H9 (cell line): Measurements from ENCODE around the gene VIT. TPM values are rescaled to one million over a fixed set of nuclear protein-coding genes. Genes with fewer than 3 reads are reported as not detected.

ENCODE experiments used
- DNase-seq: peaks from one replicate; pipeline ENCODE4 v3.0.0-alpha.2; 2017
- H2AFZ ChIP-seq: one replicate; pipeline ENCODE4 v1.6.1; 2013; ENCODE audit warnings: mild to moderate bottlenecking, low read length, control low read depth, moderate library complexity
- H2AK5ac ChIP-seq: 2 replicates; pipeline ENCODE4 v1.6.1; 2013; ENCODE audit warnings: low read length, control low read depth, mixed read lengths; ENCODE audit not compliant: insufficient read length
- H2BK120ac ChIP-seq: one replicate; pipeline ENCODE4 v1.6.1; 2013; ENCODE audit warnings: low read depth, mild to moderate bottlenecking, low read length, control low read depth, inconsistent platforms; ENCODE audit not compliant: poor library complexity, severe bottlenecking
- H2BK12ac ChIP-seq: 2 replicates; pipeline ENCODE4 v1.6.1; 2013; ENCODE audit warnings: low read length, control low read depth, mixed read lengths, low read depth; ENCODE audit not compliant: insufficient read length
- H2BK15ac ChIP-seq: 2 replicates; pipeline ENCODE4 v1.6.1; 2013; ENCODE audit warnings: low read depth, low read length, control low read depth
- H2BK20ac ChIP-seq: one replicate; pipeline ENCODE4 v1.6.1; 2013; ENCODE audit warnings: low read depth, mild to moderate bottlenecking, low read length, control low read depth, inconsistent platforms; ENCODE audit not compliant: poor library complexity, severe bottlenecking
- H2BK5ac ChIP-seq: 2 replicates; pipeline ENCODE4 v1.6.1; 2013; ENCODE audit warnings: low read length, control low read depth, mixed read lengths; ENCODE audit not compliant: insufficient read length
- H3K14ac ChIP-seq: 2 replicates; pipeline ENCODE4 v1.6.1; 2013; ENCODE audit warnings: low read length, control low read depth; ENCODE audit not compliant: insufficient read depth
- H3K18ac ChIP-seq: 2 replicates; pipeline ENCODE4 v1.6.1; 2013; ENCODE audit warnings: low read depth, mild to moderate bottlenecking, mixed read lengths, low read length, control low read depth; ENCODE audit not compliant: insufficient read length
- H3K23ac ChIP-seq: 2 replicates; pipeline ENCODE4 v1.6.1; 2013; ENCODE audit warnings: low read length, control low read depth, mixed read lengths, low read depth; ENCODE audit not compliant: insufficient read length
- H3K23me2 ChIP-seq: 2 replicates; pipeline ENCODE4 v1.6.1; 2013; ENCODE audit warnings: low read depth, mild to moderate bottlenecking, mixed read lengths, low read length, control low read depth; ENCODE audit not compliant: insufficient read length, poor library complexity, severe bottlenecking
- H3K27ac ChIP-seq: 2 replicates; pipeline ENCODE4 v1.5.1; 2013; ENCODE audit warnings: low read length, control low read depth, mixed read lengths, low read depth; ENCODE audit not compliant: insufficient read length
- H3K27me3 ChIP-seq: 2 replicates; pipeline ENCODE4 v1.6.1; 2013; ENCODE audit warnings: low read length, control low read depth, inconsistent platforms; ENCODE audit not compliant: insufficient read depth
- H3K4ac ChIP-seq: 2 replicates; pipeline ENCODE4 v1.6.1; 2013; ENCODE audit warnings: low read depth, mild to moderate bottlenecking, control low read depth, inconsistent platforms, low read length, moderate library complexity
- H3K4me1 ChIP-seq: 2 replicates; pipeline ENCODE4 v1.6.1; 2013; ENCODE audit warnings: low read length, control low read depth, inconsistent platforms; ENCODE audit not compliant: insufficient read depth
- H3K4me2 ChIP-seq: 2 replicates; pipeline ENCODE4 v1.6.1; 2013; ENCODE audit warnings: low read length, control low read depth, mixed read lengths; ENCODE audit not compliant: insufficient read length, insufficient read depth
- H3K56ac ChIP-seq: 2 replicates; pipeline ENCODE4 v1.6.1; 2013; ENCODE audit warnings: low read depth, mild to moderate bottlenecking, mixed read lengths, low read length, control low read depth; ENCODE audit not compliant: insufficient read length
- H3K79me1 ChIP-seq: 2 replicates; pipeline ENCODE4 v1.6.1; 2013; ENCODE audit warnings: low read depth, mild to moderate bottlenecking, moderate library complexity, low read length, control low read depth, inconsistent platforms; ENCODE audit not compliant: insufficient read depth, poor library complexity, severe bottlenecking
- H3K79me2 ChIP-seq: 2 replicates; pipeline ENCODE4 v1.6.1; 2013; ENCODE audit warnings: low read length, control low read depth, inconsistent platforms; ENCODE audit not compliant: insufficient read depth
- H3K9ac ChIP-seq: 2 replicates; pipeline ENCODE4 v1.6.1; 2013; ENCODE audit warnings: low read length, control low read depth, mixed read lengths; ENCODE audit not compliant: insufficient read length; ENCODE audit errors: extremely low read depth
- H3K9me3 ChIP-seq: one replicate; pipeline ENCODE4 v1.6.1; 2013; ENCODE audit warnings: low read depth, low read length, inconsistent platforms; ENCODE audit not compliant: control insufficient read depth
- H3T11ph ChIP-seq: one replicate; pipeline ENCODE4 v1.6.1; 2013; ENCODE audit warnings: mild to moderate bottlenecking, low read length, control low read depth, inconsistent platforms
- H4K20me1 ChIP-seq: one replicate; pipeline ENCODE4 v1.6.1; 2013; ENCODE audit not compliant: control insufficient read depth, insufficient read length, insufficient read depth
- H4K5ac ChIP-seq: 2 replicates; pipeline ENCODE4 v1.6.1; 2013; ENCODE audit warnings: low read depth, mild to moderate bottlenecking, mixed read lengths, low read length, control low read depth; ENCODE audit not compliant: insufficient read length
- H4K8ac ChIP-seq: replicated peaks from 2 replicates; pipeline ENCODE4 v1.6.1; 2013; ENCODE audit warnings: low read length, control low read depth, mixed read lengths, low read depth; ENCODE audit not compliant: insufficient read length
- H4K91ac ChIP-seq: 2 replicates; pipeline ENCODE4 v1.6.1; 2013; ENCODE audit warnings: low read depth, mild to moderate bottlenecking, moderate library complexity, mixed read lengths, low read length, control low read depth; ENCODE audit not compliant: insufficient read length
- H3K27ac Mint-ChIP-seq, 3 experiments: 2 replicates in 2 of 3; 3 replicates in 1 of 3; pipeline ENCODE4 v1.8.0; 2020 to 2021; ENCODE audit warnings: mixed read lengths in 3 of 3, mild to moderate bottlenecking in 1 of 3, moderate library complexity in 1 of 3
- H3K27me3 Mint-ChIP-seq: 2 replicates; pipeline ENCODE4 v1.8.0; 2021; ENCODE audit warnings: low read depth, mild to moderate bottlenecking, moderate library complexity, mixed read lengths
- H3K36me3 Mint-ChIP-seq, 3 experiments: 2 replicates in 2 of 3; 3 replicates in 1 of 3; pipeline ENCODE4 v1.8.0; 2020 to 2021; ENCODE audit warnings: low read depth in 3 of 3, mixed read lengths in 3 of 3; ENCODE audit not compliant: insufficient read depth in 1 of 3
- H3K4me1 Mint-ChIP-seq, 2 experiments: 2 replicates each; pipeline ENCODE4 v1.8.0; 2020; ENCODE audit warnings: mixed read lengths in 2 of 2
- H3K4me3 Mint-ChIP-seq, 2 experiments: 2 replicates in 1 of 2; 3 replicates in 1 of 2; pipeline ENCODE4 v1.8.0; 2020 to 2021; ENCODE audit warnings: mild to moderate bottlenecking in 2 of 2, mixed read lengths in 2 of 2, moderate library complexity in 1 of 2
- H3K9me3 Mint-ChIP-seq, 2 experiments: 2 replicates in 1 of 2; 3 replicates in 1 of 2; pipeline ENCODE4 v1.8.0; 2020; ENCODE audit warnings: mild to moderate bottlenecking in 2 of 2, mixed read lengths in 2 of 2, moderate library complexity in 1 of 2
- CTCF ChIP-seq: fragments of 200-600 bp; sonication (generic); conservative IDR thresholded peaks from 3 replicates; pipeline ENCODE4 v1.8.0; 2021; ENCODE audit warnings: antibody characterized with exemption, mild to moderate bottlenecking
- WGBS: extraction: QIAGEN DNeasy Blood & Tissue Kit; methylation state at CpG from one replicate; pipeline ENCODE4 v1.1.7; 2013; ENCODE audit warnings: missing lambda C conversion rate, low lambda C conversion rate, mixed read lengths; ENCODE audit not compliant: insufficient read length; ENCODE audit errors: extremely low coverage; 5-methylcytosine and 5-hydroxymethylcytosine counted together
- total RNA-seq: library from RNA; stranded (reverse); gene quantifications from 2 replicates; pipeline ENCODE4 v1.2.1, GENCODE V29; 2021

VIT gene
- total RNA-seq, 1 experiment from 2014 or later, result 0.15 TPM

- Histone ChIP-seq H2BK12ac (no peak overlapping the region), H3K4ac (no peak overlapping the region), H2BK120ac (no peak overlapping the region), H3K4me1 (peaks cover 3% of the 10 kb centered on the region; the same call in 1 of the 2 replicates), H3K79me2 (no peaks in the 10 kb centered on the region), H3K27ac (no peak overlapping the region), H2BK15ac (no peak overlapping the region), H3K23me2 (no peaks in the 10 kb centered on the region), H3K4me2 (no peak overlapping the region), H3K18ac (no peak overlapping the region), H3K9ac (no peak overlapping the region), H3K23ac (no peak overlapping the region), H3K14ac (no peak overlapping the region), H4K20me1 (no peaks in the 10 kb centered on the region), H2BK20ac (no peak overlapping the region), H2BK5ac (no peak overlapping the region), H4K91ac (no peak overlapping the region), H2AFZ (no peak overlapping the region), H3T11ph (no peak overlapping the region), H4K5ac (no peak overlapping the region), H3K27me3 (no peaks in the 10 kb centered on the region), H3K56ac (no peak overlapping the region), H4K8ac (no peak overlapping the region), H3K79me1 (no peaks in the 10 kb centered on the region), H2AK5ac (no peak overlapping the region), H3K9me3 (no peaks in the 10 kb centered on the region)
- TF ChIP-seq CTCF, result peak; percentile 30; the same call in 2 of the 3 replicates
- Mint-ChIP-seq H3K9me3 (no peaks in the 10 kb centered on the region), H3K4me1 (peaks cover 11 to 18% of the 10 kb centered on the region in 2 experiments), H3K36me3 (no peaks in the 10 kb centered on the region), H3K4me3 (no peak overlapping the region), H3K27me3 (no peaks in the 10 kb centered on the region), H3K27ac (peak overlapping the region in 1 of 3 experiments; percentile 3; a peak in 2 of 7 replicates)
- WGBS, result no CpG with 5 or more reads among the region's 9 CpGs
- peak; percentile 69 for DNase-seq
Measured at GRCh38 chr2:36667931-36668330, 28.6 kb upstream of the VIT start.
